ENCODE measurements around the gene SNX8. TPM values are rescaled to one million over a fixed set of nuclear protein-coding genes. Genes with fewer than 3 reads are reported as not detected.
A peak's percentile ranks its signal among the peaks of the same experiment; 100 is the strongest.

The SNX8 gene
- total RNA-seq, 4 donors from 2014 or later, result 6.4 to 28.1 (median 24.8) TPM

DNA sequence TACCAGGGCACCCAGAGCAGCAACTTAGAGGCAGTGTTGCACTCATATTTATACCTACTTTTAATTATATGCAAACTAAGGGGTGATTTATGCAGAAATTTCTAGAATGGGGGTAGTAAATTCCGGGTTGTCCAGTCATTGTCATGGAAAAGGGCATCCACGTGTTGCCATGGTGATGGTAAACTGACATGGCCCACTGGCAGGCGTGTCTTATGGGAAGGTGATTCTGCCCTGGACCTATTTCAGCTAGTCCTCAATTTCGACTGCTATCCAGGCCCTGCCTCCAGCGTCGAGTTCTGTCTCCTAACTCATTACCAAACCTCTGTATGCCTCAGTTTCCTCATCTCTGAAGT is 12.8 kb downstream of the SNX8 start:
- Histone ChIP-seq H3K4me3 (no peak overlapping the region), H3K9me3 (no peaks in the 10 kb centered on the region), H3K4me1 (no peaks in the 10 kb centered on the region), H3K36me3 (no peaks in the 10 kb centered on the region), H3K27ac (no peak overlapping the region), H3K27me3 (no peaks in the 10 kb centered on the region)
- ATAC-seq (no peak), DNase-seq (no peak)
- intact Hi-C loops (cut with DNase I; ENCODE audit: low total_unique reads) (no loop called here), in situ Hi-C loops (cut with MboI; ENCODE audit: low sequenced_read_pairs in 4 of 4) (no loop called here)
- TF ChIP-seq, protein P1, sequence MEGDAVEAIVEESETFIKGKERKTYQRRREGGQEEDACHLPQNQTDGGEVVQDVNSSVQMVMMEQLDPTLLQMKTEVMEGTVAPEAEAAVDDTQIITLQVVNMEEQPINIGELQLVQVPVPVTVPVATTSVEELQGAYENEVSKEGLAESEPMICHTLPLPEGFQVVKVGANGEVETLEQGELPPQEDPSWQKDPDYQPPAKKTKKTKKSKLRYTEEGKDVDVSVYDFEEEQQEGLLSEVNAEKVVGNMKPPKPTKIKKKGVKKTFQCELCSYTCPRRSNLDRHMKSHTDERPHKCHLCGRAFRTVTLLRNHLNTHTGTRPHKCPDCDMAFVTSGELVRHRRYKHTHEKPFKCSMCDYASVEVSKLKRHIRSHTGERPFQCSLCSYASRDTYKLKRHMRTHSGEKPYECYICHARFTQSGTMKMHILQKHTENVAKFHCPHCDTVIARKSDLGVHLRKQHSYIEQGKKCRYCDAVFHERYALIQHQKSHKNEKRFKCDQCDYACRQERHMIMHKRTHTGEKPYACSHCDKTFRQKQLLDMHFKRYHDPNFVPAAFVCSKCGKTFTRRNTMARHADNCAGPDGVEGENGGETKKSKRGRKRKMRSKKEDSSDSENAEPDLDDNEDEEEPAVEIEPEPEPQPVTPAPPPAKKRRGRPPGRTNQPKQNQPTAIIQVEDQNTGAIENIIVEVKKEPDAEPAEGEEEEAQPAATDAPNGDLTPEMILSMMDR (IDR thresholded peaks at IDR 0.05 in 4 of 5, conservative IDR thresholded peaks at IDR 0.05 in 1 of 5), result no peak
- no peak for TF ChIP-seq POLR2A (IDR thresholded peaks at IDR 0.05)

DNA sequence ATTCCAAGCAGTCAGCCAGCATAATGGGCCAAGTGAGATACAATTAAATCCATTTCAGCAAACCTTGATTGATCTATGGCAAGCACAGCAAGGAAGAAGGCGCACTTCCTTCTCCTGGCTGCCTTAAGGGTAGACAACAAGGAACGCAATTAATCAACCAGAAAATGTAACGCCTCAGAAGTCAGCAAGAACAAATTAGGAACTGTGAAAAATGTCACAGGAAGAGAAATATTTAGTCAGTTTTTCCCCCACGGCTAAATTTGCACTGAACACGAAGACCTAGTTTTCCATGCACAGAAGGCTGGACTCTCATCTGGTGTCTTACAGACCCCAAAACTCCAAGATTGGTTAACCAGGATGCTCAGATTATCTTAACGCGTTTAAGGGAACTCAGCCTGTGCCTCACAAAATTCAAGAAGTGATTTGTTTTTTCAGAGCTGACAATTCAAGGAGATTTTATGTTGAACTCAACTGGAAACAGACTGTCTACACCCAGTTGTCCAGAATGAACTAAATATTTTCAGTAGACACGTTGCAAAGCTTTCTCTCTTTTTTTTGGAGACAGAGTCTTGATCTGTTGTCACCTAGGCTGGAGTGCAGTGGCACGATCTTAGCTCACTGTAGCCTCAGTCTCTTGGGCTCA is 14.2 kb downstream of the SNX8 start:
- TF ChIP-seq, protein P1 (IDR thresholded peaks at IDR 0.05 in 4 of 5, conservative IDR thresholded peaks at IDR 0.05 in 1 of 5), result no peak
- TF ChIP-seq POLR2A (IDR thresholded peaks at IDR 0.05), result no peak
- no peak for DNase-seq
- no peaks in the 10 kb centered on the region for H3K36me3 ChIP-seq
- intact Hi-C loops (cut with DNase I; ENCODE audit: low total_unique reads), result no loop called here
- no peaks in the 10 kb centered on the region for H3K9me3 ChIP-seq
- in situ Hi-C loops (cut with MboI; ENCODE audit: low sequenced_read_pairs in 4 of 4), result no loop called here
- H3K4me1 ChIP-seq, result no peaks in the 10 kb centered on the region
- H3K27ac ChIP-seq, result peak overlapping the region; percentile 37 to 50 (median 44)
- no peak overlapping the region for H3K4me3 ChIP-seq
- ATAC-seq, result no peak
- no peaks in the 10 kb centered on the region for H3K27me3 ChIP-seq

DNA sequence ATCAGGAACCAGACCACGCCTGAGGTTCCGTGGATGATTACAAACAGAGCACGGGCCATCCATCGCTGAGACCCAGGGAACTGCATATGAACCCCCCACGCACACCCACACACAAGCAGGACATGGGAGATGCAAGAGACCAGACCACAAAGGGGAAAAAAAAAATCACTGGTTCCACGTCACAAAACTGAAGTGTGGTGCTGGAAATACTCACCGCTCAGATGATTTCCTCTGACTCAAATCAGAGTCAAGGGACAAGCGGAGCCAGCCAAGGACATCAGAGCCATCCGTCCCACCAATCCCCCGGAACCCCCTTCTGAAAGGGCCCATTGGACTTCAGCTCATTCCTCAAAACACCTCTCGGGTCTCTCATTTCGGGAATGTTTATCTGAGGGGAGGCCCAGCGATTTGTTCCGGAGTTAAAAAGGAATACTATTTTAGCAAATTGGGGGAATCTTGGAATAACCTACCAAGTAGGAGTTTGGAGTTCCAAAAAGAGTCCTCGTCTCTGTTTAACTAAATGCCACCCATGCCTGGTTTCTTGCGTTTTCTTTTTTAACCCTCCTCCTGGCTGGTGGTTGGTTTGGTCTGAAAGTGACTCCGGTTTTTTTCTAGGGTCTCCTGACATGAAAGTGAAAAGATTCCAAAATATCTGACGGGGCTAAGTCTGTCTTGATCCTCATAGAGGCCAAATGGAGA is 15.0 kb downstream of the SNX8 start:
- peak overlapping the region; percentile 37 to 50 (median 44) for H3K27ac ChIP-seq
- no peak overlapping the region for H3K4me3 ChIP-seq
- no peak for DNase-seq
- no peaks in the 10 kb centered on the region for H3K4me1 ChIP-seq
- ATAC-seq, result peak; percentile 11 to 60
- no peaks in the 10 kb centered on the region for H3K27me3 ChIP-seq
- no peaks in the 10 kb centered on the region for H3K9me3 ChIP-seq
- in situ Hi-C loops (cut with MboI; ENCODE audit: low sequenced_read_pairs in 4 of 4), result no loop called here
- no peaks in the 10 kb centered on the region for H3K36me3 ChIP-seq
- intact Hi-C loops (cut with DNase I; ENCODE audit: low total_unique reads), result no loop called here
- no peak for TF ChIP-seq POLR2A (IDR thresholded peaks at IDR 0.05)
- TF ChIP-seq, protein P1 (IDR thresholded peaks at IDR 0.05 in 4 of 5, conservative IDR thresholded peaks at IDR 0.05 in 1 of 5), result no peak

DNA sequence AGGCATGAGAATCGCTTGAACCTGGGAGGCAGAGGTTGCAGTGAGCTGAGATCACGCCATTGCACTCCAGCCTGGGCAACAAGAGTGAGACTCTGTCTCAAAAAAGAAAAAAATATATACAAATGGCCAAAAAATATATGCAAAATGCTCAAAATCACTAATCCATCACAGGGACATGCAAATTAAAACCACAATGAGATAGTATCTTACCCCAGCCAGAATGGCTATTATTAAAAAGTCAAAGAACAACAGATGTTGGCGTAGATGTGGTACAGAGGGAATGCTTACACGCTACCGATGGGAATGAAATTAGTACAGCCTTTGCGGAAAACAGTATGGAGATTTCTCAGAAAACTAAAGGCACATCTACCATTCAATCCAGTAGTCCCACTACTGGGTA is 17.4 kb downstream of the SNX8 start:
- Histone ChIP-seq H3K27ac (no peak overlapping the region), H3K4me1 (no peaks in the 10 kb centered on the region), H3K9me3 (no peaks in the 10 kb centered on the region), H3K27me3 (no peaks in the 10 kb centered on the region), H3K4me3 (no peak overlapping the region), H3K36me3 (no peaks in the 10 kb centered on the region)
- intact Hi-C loops (cut with DNase I; ENCODE audit: low total_unique reads) (no loop called here), in situ Hi-C loops (cut with MboI; ENCODE audit: low sequenced_read_pairs in 4 of 4) (no loop called here)
- TF ChIP-seq POLR2A (IDR thresholded peaks at IDR 0.05), result no peak
- TF ChIP-seq, protein P1 (IDR thresholded peaks at IDR 0.05 in 4 of 5, conservative IDR thresholded peaks at IDR 0.05 in 1 of 5), result no peak
- ATAC-seq (no peak), DNase-seq (no peak)
